ENCODE data around the gene BMP8B.

BMP8B gene

DNA sequence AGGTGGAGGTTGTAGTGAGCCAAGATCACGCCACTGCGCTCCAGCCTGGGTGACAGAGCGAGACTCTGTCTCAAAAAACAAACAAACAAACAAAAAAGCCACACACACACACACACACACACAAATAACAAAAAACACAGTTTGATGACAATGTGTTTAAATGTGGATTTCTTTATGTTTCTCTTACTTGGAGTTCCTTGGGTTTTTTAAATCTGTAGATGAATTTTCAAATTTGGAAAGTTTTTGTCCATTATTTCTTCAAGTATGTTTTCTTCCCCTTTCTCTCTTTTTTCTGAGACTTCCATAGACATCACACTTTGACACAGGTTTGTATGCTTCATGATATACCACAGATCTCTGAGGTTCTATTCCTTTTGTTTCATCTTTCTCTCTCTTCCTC is 62.1 kb downstream of the BMP8B start:
- DNase-seq (ENCODE audit: low read depth in 3 of 3) = no peak

DNA sequence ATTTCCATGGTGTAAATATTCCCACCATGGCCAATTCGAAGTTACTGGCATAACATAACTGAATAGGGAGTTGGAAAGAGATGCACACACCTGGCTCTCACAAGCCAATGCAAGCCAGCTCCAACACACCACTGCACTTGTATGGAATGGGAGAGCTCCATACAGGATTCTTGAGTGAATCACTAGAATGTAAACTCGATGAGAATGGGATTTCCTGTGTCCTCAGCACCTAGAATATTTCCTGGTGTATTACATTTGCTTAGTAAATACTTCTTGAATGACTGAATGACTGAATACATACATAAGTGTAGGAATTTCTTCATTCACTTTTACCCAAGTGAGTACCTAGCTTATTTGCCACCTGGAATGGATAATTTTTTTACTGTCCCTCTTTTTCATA is 66.2 kb downstream of the BMP8B start:
- DNase-seq (ENCODE audit: low read depth in 3 of 3) = no peak

DNA sequence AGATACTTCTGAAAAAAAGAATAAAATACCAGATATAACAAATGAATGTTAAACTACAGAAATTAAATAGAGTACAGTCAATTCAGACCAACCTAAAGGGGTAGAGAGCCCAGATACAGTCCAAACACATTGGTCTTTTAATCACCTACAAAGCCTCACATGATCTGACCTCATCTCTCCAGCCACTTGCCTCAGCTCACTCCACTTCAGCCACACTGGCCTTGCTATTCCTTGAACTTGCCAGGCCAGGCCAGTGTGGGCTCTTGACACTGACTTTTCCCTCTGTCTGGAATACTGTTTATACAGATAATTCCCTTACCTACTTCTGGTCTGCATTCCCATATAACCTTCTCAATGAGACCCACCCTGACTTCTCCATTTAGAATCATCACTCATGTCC is 67.0 kb downstream of the BMP8B start:
- DNase-seq (ENCODE audit: low read depth in 3 of 3) = no peak

DNA sequence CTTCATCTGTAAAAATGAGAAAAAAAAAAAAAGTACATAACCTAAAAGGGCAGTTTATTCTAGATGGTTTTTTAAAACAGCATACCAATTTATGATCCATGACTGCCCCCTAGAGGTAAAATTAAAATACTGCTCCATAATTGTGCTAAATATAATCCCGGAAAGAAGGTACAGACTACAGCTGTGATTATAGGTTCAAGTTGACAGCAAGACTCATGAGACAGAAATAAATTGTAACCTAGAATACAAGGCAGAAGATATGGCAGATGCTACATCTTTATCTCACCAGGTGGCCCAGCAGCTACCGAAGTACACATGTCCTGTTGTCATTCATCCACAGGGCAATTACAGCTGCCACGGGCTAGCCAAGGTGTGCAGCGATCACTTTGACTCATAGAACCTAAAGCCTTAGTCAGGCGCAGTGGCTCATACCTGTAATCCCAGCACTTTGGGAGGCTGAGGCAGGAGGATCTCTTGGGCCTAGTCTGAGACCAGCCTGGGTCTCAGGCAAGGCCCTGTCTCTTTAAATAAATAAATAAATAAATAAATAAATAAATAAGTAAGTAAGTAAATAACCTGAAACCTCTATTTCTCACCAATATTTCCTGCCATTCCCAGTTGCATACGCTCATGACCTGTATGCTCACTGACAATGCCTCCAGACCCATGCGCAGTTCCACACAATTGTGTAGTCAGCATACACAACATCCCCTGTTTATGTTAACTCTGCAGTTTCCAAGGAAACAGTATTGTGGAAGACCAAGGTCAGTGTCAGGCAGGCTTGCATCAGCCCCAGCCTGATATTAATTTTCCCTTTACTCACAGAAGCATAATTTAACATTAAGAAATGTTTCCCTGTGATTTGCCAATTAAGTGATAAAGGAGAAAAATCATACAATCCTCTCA is 68.3 kb downstream of the BMP8B start:
- DNase-seq (ENCODE audit: low read depth in 3 of 3) = no peak

DNA sequence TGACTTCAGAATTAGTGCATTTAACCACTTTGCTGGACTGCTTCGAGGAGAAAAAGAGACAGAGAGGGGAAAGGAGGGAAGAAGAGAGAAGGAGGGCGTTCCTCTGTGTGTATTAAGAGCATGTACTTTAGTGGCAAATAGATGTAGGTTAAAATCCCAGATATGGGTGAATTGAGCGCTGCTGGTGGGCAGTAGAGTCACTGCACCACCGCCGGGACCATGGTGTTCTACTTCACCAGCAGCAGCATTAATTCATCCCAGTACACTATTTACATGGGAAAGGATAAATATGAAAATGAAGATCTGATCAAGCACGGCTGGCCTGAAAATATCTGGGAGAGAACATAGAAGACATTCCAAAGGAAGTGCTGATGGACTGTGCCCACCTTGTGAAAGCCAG is 70.9 kb downstream of the BMP8B start:
- no peak for DNase-seq (ENCODE audit: low read depth in 3 of 3)

DNA sequence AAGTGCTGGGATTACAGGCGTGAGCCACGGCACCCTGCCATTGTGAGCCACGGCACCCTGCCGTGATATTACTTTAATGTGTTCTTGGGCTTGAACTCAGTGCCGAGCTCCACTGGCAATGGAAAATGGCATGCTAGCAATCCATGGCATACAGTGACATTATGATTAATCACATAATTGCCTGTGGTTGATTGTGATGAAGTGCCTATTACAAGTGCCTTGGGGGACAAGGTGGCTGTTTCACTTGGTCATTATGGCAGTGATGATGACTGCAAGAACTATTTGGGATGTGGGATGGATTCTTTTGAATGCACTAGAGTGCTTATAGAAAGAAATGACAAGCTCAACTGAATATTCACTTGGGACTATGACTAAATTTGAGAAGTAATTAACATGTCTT is 75.1 kb downstream of the BMP8B start:
- DNase-seq (ENCODE audit: low read depth in 3 of 3) = no peak

DNA sequence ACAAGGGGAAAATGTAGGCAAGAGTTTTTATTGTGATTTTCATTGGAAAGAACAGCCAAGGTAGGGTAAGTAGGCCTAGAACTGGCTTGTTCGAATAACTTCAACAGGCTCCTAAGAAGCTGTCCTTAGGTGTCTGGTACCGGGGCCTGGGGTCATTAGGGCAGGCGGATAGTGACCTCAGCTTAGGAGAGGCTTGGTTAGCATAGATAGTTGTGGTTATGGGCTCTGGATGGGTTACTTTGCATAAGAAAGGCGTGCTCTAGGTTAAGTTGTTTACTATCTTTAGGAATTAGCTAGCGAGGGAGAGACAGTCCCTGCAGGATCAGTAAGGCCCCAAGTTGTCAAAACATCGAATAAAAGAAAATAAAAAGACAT is 76.7 kb downstream of the BMP8B start:
- no peak for DNase-seq (ENCODE audit: low read depth in 3 of 3)

DNA sequence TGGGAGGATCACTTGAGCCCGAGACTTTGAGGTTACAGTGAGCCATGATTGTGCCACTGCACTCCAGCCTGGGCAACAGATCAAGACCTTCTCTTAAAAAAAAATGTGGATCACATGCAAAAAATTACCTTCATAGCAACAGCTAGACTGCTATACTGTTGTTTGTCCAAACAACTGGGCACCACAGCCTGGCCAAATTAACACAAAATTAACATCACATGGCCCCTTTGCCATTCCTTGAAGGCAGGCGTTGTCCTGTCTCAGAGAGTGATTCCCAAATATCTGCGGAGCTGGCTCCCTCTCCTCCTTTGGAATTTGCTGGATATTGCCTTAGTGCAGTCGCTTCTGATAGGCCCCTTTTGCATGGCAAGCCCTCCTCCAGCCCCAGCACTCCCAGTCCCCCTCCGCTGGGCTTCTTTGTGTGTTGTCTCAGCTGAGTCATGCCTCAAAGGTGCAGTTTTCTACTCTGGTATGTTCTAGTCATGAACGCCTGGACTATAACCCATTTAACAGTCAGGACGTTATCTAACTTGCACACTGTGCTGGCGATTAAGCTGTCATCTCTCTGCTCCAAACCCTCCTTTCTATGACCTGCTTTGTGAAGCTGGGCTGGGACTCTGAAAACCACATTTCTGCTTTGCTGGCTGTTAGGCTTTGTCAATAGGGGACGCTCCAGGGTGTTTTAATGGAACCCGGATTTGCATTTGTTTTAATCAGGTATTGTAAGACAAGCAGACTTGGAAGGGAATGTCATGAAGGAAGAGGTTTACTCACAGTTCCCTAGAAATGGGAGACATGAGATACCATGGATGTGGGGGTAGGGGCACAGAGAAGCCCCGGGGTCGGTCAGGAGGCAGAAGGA is 77.3 kb downstream of the BMP8B start:
- no peak for DNase-seq (ENCODE audit: low read depth in 3 of 3)

DNA sequence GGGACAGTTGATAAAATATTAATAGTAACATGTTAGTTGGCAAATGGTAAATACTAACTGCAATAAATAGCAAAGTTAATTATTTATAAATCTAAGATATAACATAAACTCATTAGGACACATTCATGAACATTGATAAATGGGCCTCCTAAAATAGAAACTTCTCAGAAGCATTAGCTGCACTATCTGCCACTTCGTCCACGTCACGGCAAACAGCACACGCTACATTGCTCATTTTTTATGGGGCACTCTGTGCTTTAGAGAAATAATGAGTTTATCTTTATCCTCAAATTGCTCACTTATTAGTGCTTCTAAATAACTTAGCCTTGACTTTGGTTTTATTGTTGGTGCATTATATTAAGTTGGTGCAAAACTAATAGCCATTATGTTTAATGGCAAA is 81.2 kb downstream of the BMP8B start:
- DNase-seq (ENCODE audit: low read depth in 3 of 3) = no peak

All from stimulated activated CD4-positive, alpha-beta T cell treated with anti-CD3 and anti-CD28 coated beads, TNF-alpha, amount 100 ng/mL, for 48 hours (primary cell).